Colonic mucosa (tissue), 4 donors: ENCODE data around the gene DUSP15. TPM values are rescaled to one million over a fixed set of nuclear protein-coding genes. Genes with fewer than 3 reads are reported as not detected.

Experiments used
- DNase-seq: peaks from one replicate; pipeline ENCODE4 v3.0.0-alpha.2; 2020
- H3K27ac ChIP-seq: fragments of 200-600 bp; one replicate; pipeline ENCODE4 v1.8.0; 2021
- H3K27me3 ChIP-seq: fragments of 200-600 bp; one replicate; pipeline ENCODE4 v1.8.0; 2021
- H3K36me3 ChIP-seq: fragments of 200-600 bp; one replicate; pipeline ENCODE4 v1.8.0; 2021
- H3K4me1 ChIP-seq: fragments of 200-600 bp; one replicate; pipeline ENCODE4 v1.8.0; 2021; ENCODE audit warnings: mild to moderate bottlenecking
- H3K4me3 ChIP-seq: fragments of 200-600 bp; one replicate; pipeline ENCODE4 v1.8.0; 2021
- H3K9ac ChIP-seq, 2 donors: one replicate each; pipeline ENCODE4 v1.7.0; 2013; ENCODE audit warnings: control low read depth in 2 of 2, low read depth in 2 of 2, low read length in 2 of 2
- H3K9me3 ChIP-seq: fragments of 200-600 bp; one replicate; pipeline ENCODE4 v1.8.0; 2021
- intact Hi-C: fragments of 100-400 bp; cut with DNase I; formaldehyde crosslinking; loops from one replicate; pipeline ENCODE4 v1.14.1; 2022
- total RNA-seq, 2 donors: library from RNA; stranded (reverse); fragmentation: NEBNext Ultra II Directional in 1 of 2; extraction: Animal tissue kit (Norgen Biotek cat#: 25700) in 1 of 2; gene quantifications; one replicate each; pipeline ENCODE4 v1.2.1, GENCODE V29; 2021
- TF ChIP-seq, protein P1 (sequence below): fragments of 200-600 bp; IDR thresholded peaks from one replicate; pipeline ENCODE4 v1.8.0; 2022; ENCODE audit warnings: antibody characterized with exemption, mild to moderate bottlenecking
- donor health status: healthy.
- donor health status: DM: no; HTN: no; CAD: no.
- donor health status: DM: no; HTN: no; CAD: no.

DUSP15 gene
- total RNA-seq, 2 donors from 2014 or later: 0.59 to 0.74 TPM

DNA sequence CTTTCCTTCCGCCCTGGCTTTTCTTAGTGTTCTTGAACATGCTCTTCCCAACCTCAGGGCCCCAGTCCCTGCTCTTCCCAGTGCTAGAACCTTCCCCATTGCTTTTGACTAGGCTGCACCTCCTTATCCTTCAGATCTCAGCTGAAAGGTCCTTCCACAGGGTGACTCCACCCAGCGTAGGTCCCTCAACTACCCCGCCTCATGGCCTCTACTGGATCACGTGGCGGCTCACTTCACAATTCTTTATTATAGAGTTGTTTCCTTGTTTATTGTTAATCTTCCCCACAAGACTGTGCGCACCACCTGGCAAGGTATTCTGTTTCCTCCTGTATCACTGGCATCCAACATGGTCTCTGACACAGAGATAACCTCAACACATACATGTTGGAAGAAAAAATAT, 31.3 kb upstream of the DUSP15 start:
- Histone ChIP-seq H3K36me3 (no peaks in the 10 kb centered on the region), H3K9me3 (no peaks in the 10 kb centered on the region), H3K27me3 (no peaks in the 10 kb centered on the region), H3K4me1 (no peaks in the 10 kb centered on the region), H3K27ac (no peak overlapping the region), H3K9ac (no peak overlapping the region), H3K4me3 (no peak overlapping the region)
- intact Hi-C loops: no loop called here
- no peak for DNase-seq
- TF ChIP-seq, protein P1, sequence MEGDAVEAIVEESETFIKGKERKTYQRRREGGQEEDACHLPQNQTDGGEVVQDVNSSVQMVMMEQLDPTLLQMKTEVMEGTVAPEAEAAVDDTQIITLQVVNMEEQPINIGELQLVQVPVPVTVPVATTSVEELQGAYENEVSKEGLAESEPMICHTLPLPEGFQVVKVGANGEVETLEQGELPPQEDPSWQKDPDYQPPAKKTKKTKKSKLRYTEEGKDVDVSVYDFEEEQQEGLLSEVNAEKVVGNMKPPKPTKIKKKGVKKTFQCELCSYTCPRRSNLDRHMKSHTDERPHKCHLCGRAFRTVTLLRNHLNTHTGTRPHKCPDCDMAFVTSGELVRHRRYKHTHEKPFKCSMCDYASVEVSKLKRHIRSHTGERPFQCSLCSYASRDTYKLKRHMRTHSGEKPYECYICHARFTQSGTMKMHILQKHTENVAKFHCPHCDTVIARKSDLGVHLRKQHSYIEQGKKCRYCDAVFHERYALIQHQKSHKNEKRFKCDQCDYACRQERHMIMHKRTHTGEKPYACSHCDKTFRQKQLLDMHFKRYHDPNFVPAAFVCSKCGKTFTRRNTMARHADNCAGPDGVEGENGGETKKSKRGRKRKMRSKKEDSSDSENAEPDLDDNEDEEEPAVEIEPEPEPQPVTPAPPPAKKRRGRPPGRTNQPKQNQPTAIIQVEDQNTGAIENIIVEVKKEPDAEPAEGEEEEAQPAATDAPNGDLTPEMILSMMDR: no peak

- Histone ChIP-seq H3K9me3 (no peaks in the 10 kb centered on the region), H3K9ac (no peak overlapping the region), H3K36me3 (no peaks in the 10 kb centered on the region), H3K27me3 (no peaks in the 10 kb centered on the region), H3K27ac (no peak overlapping the region), H3K4me1 (no peaks in the 10 kb centered on the region), H3K4me3 (no peak overlapping the region)
- intact Hi-C loops: no loop called here
- no peak for DNase-seq
- TF ChIP-seq, protein P1: no peak
These were observed 27.2 kb upstream of the DUSP15 start for GRCh38 chr20:31897541-31897940.

GRCh38 chr20:31896049-31896448, 25.7 kb upstream of the DUSP15 start:
- no peak overlapping the region for H3K4me3 ChIP-seq
- H3K9ac ChIP-seq: no peak overlapping the region
- intact Hi-C loops: no loop called here
- H3K36me3 ChIP-seq: no peaks in the 10 kb centered on the region
- H3K9me3 ChIP-seq: no peaks in the 10 kb centered on the region
- DNase-seq: no peak
- H3K27ac ChIP-seq: no peak overlapping the region
- H3K4me1 ChIP-seq: no peaks in the 10 kb centered on the region
- TF ChIP-seq, protein P1: no peak
- H3K27me3 ChIP-seq: no peaks in the 10 kb centered on the region

DNA sequence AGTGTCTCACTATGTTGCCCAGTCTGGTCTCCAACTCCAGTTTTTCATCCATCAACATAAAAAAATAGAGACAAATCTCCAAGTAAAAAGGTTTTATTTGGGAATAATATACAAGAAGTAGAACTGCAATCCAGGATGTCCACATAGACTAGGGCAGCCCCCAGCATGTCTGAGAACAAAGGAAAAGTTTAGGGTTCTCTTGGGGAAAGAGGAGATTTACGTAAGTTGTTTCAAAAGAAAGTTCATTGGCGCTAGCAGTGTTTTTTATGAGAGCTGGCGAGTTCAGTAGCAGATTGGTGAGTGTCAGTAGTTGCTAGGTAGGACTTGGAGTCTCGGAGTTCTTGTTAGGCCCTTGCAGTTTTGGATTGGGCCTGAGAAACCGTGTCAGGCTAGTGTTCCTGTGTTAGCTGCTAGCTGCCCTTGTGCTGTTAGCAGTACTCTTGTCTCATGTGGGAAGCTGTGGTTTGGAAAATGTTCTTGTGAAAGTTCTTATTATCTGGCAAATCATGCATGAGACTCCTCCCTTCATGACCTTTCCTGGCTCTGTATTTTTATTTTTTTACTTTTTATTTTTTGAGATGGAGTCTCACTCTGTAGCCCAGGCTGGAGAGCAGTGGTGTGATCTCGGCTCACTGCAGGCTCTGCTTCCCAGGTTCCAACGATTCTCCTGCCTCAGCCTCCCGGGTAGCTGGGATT, 24.8 kb upstream of the DUSP15 start:
- Histone ChIP-seq H3K36me3 (no peaks in the 10 kb centered on the region), H3K27ac (no peak overlapping the region), H3K9ac (no peak overlapping the region), H3K9me3 (no peaks in the 10 kb centered on the region), H3K4me1 (no peaks in the 10 kb centered on the region), H3K4me3 (no peak overlapping the region), H3K27me3 (no peaks in the 10 kb centered on the region)
- peak; percentile 23 for DNase-seq
- TF ChIP-seq, protein P1: no peak
- intact Hi-C loops: no loop called here

DNA sequence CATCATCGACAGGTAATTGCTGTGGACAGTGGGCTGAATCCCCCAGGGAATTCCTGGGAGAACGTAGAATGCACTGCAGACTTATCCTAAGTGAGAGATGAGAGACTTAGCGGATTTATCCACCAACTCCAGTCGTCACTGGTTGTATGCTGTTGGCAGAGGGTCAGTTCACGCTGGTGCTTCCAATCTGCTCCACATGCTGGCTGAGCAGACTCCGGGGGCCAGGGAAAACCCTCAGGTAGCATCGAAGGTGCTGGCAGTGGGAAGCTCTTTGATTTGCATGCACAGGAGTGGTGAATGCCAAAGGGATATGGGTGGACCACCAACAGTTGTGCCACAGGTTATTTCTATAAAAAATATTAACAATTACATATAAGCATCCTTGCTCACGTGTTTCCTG, 20.3 kb upstream of the DUSP15 start:
- DNase-seq: no peak
- Histone ChIP-seq H3K36me3 (no peaks in the 10 kb centered on the region), H3K9me3 (no peaks in the 10 kb centered on the region), H3K4me3 (no peak overlapping the region), H3K27me3 (no peaks in the 10 kb centered on the region), H3K27ac (no peak overlapping the region), H3K9ac (no peak overlapping the region), H3K4me1 (no peaks in the 10 kb centered on the region)
- intact Hi-C loops: no loop called here
- TF ChIP-seq, protein P1: no peak
